Measurements from ENCODE around the gene SCAF4.
"Not testable (repeated sequence)": the region's sequence is repeated elsewhere in the genome, so short reads cannot be mapped to it uniquely, and the experiment has no call there.

SCAF4 gene

DNA sequence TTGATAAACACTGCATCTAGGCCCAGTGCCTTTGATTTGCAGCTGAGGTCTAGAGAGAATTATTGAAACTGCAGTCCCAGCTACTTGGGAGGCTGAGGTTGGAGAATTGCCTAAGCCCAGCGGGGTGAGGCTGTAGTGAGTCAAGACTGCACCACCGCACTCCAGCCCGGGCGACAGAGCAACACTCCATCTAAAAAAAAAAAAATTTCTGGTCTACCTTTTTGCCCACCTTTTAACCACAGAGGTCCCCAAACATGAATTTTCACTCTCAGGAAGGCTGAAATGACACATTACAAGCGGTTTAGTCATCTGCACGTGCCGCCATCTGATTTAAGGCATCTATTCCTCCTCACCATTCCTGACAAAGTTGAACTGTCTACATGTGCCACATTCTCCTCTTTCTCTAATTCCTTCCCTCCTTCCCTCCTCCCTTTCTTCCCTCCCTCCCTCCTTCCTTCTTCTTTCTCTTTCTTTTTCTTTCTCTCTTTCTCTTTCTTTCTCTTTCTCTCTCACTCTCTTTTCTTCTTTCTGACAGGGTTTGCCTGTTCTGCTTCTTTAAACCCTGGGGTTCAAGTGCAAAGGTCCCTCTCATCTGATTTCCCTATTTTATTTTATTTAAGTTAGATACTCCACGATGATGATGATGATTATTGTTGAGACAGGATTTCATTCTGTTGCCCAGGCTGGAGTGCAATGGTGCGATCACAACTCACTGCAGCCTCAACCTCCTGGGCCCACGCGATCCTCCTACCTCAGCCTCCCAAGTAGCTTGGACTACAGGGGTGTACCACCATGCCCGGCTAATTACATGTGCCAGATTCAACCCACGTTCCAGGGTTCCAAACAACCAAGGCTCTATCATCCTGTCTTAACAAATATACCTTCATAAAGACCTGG, 75.5 kb downstream of the SCAF4 start:
- TF ChIP-seq, protein P1, sequence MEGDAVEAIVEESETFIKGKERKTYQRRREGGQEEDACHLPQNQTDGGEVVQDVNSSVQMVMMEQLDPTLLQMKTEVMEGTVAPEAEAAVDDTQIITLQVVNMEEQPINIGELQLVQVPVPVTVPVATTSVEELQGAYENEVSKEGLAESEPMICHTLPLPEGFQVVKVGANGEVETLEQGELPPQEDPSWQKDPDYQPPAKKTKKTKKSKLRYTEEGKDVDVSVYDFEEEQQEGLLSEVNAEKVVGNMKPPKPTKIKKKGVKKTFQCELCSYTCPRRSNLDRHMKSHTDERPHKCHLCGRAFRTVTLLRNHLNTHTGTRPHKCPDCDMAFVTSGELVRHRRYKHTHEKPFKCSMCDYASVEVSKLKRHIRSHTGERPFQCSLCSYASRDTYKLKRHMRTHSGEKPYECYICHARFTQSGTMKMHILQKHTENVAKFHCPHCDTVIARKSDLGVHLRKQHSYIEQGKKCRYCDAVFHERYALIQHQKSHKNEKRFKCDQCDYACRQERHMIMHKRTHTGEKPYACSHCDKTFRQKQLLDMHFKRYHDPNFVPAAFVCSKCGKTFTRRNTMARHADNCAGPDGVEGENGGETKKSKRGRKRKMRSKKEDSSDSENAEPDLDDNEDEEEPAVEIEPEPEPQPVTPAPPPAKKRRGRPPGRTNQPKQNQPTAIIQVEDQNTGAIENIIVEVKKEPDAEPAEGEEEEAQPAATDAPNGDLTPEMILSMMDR (IDR thresholded peaks at IDR 0.05; ENCODE audit: low read depth, low read length) = no peak
- no peak for DNase-seq (ENCODE audit: extremely low read depth, low read depth)

DNA sequence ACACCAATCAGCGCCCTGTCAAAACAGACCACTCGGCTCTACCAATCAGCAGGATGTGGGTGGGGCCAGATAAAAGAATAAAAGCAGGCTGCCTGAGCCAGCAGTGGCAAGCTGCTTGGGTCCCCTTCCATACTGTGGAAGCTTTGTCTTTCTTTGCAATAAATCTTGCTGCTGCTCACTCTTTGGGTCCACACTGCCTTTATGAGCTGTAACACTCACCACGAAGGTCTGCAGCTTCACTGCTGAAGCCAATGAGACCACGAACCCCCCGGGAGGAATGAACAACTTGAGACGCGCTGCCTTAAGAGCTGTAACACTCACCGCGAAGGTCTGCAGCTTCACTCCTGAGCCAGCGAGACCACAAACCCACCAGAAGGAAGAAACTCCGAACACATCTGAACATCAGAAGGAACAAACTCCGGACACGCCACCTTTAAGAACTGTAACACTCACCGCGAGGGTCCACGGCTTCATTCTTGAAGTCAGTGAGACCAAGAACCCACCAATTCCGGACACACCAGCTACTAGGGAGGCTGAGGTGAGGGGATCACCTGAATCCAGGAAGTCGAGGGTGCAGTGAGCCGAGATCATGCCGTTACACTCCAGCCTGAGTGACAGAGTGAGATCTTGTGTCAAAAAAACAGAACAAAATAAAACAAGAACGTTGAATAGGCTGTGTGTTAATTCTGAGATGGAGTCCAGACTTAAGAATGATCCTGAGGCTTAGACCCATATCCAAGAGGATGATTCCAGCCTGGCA, 76.9 kb downstream of the SCAF4 start:
- DNase-seq (ENCODE audit: extremely low read depth, low read depth) = not testable (repeated sequence)

DNA sequence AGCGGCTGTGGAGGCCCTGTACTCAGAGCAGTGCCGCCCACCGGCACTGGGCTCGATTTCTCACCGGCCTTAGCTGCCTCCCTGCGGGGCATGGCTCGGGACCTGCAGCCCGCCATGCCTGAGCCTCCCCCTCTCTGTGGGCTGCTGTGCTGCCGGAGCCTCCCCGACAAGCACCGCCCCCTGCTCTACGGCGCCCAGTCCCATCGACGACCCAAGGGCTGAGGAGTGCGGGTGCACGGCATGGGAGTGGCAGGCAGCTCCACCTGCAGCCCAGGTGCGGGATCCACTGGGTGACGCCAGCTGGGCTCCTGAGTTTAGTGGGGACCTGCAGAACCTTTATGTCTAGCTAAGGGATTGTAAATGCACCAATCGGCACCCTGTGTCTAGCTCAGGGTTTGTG, 77.6 kb downstream of the SCAF4 start:
- TF ChIP-seq, protein P1 (IDR thresholded peaks at IDR 0.05; ENCODE audit: low read depth, low read length) = no peak
- no peak for DNase-seq (ENCODE audit: extremely low read depth, low read depth)

DNA sequence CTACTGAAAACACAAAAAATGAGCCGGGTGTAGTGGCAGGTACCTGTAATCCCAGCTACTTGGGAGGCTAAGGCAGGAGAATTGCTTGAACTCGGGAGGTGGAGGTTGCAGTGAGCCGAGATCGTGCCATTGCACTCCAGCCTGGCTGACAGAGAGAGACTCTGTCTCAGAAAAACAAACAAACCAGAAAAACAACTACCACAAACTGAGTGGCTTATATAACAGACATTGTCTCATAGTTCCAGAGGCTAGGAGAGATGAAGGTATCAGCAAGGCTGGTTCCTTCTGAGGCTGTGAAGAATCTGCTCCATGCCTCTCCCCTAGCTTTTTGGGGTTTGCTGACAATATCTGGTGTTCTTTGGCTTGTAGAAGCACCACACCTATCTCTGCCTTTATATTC, 80.4 kb downstream of the SCAF4 start:
- DNase-seq (ENCODE audit: extremely low read depth, low read depth) = not testable (repeated sequence)

GRCh38 chr21:31650930-31651329, 81.0 kb downstream of the SCAF4 start:
- DNase-seq (ENCODE audit: extremely low read depth, low read depth) = no peak
- TF ChIP-seq, protein P1 (IDR thresholded peaks at IDR 0.05; ENCODE audit: low read depth, low read length) = no peak

- no peak for DNase-seq (ENCODE audit: extremely low read depth, low read depth)
- TF ChIP-seq, protein P1 (IDR thresholded peaks at IDR 0.05; ENCODE audit: low read depth, low read length) = no peak
These were observed 84.3 kb downstream of the SCAF4 start for GRCh38 chr21:31647650-31648049.

- TF ChIP-seq, protein P1 (IDR thresholded peaks at IDR 0.05; ENCODE audit: low read depth, low read length) = no peak
- no peak for DNase-seq (ENCODE audit: extremely low read depth, low read depth)
These were observed 87.3 kb downstream of the SCAF4 start for GRCh38 chr21:31644643-31645042.

GRCh38 chr21:31641416-31641922, 90.4 kb downstream of the SCAF4 start:
- DNase-seq (ENCODE audit: extremely low read depth, low read depth) = no peak
- TF ChIP-seq, protein P1 (IDR thresholded peaks at IDR 0.05; ENCODE audit: low read depth, low read length) = no peak
